Measurements from ENCODE around the gene DDX46.

DDX46 gene

DNA sequence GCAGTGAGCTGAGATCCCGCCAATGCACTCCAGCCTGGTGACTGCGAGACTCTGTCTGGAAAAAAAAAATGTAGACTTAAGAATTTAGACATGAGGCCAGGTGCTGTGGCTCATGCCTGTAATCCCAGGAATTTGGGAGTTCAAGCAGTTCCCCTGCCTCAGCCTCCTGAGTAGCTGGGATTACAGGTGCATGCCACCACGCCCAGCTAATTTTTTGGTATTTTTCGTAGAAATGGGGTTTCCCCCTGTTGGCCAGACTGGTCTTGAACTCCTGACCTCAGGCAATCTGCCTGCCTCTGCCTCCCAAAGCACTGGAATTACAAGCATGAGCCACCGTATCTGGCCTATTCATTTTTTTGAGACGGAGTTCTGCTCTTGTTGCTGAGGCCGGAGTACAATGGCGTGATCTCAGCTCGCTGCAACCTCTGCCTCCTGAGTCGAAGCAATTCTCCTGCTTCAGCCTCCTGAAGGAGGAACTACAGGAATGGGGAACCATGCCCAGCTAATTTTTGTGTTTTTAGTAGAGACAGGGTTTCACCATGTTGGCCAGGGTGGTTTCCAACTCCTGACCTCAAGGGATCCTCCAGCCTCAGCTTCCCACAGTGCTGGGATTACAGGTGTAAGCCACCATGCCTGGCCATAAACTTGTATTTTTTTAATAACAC, 14.0 kb downstream of the DDX46 start:
- no peak overlapping the region for H3K4me2 ChIP-seq (ENCODE audit: low read length)
- no peaks in the 10 kb centered on the region for H3K27me3 ChIP-seq (ENCODE audit: insufficient read depth, low read length)
- no peak overlapping the region for H2BK5ac ChIP-seq (ENCODE audit: low read depth, low read length, poor library complexity)
- no peaks in the 10 kb centered on the region for H3K79me2 ChIP-seq (ENCODE audit: control insufficient read depth, insufficient read depth, low read length, poor library complexity)
- no peak overlapping the region for H3K14ac ChIP-seq (ENCODE audit: low read length)
- no peaks in the 10 kb centered on the region for H3K9me3 ChIP-seq (ENCODE audit: insufficient read depth, low read depth, low read length)
- H3K36me3 ChIP-seq (ENCODE audit: control insufficient read depth in 1 of 2, insufficient read depth in 2 of 2, low read length in 2 of 2) = peaks cover 37 to 47% of the 10 kb centered on the region in 2 experiments
- no peak overlapping the region for H2BK120ac ChIP-seq (ENCODE audit: insufficient read depth, low read length, poor library complexity)
- no peak overlapping the region for H4K12ac ChIP-seq (ENCODE audit: low read depth, low read length)
- H3K27ac ChIP-seq (ENCODE audit: low read depth, low read length) = no peak overlapping the region
- DNase-seq = peak; percentile 94 to 95
- H4K91ac ChIP-seq (ENCODE audit: low read depth, low read length) = no peak overlapping the region
- H3K23ac ChIP-seq (ENCODE audit: low read length) = no peak overlapping the region
- no peak overlapping the region for H2AK5ac ChIP-seq (ENCODE audit: low read length)
- no peak overlapping the region for H3K9ac ChIP-seq (ENCODE audit: low read length)
- H3K4me1 ChIP-seq (ENCODE audit: control insufficient read depth in 1 of 2, insufficient read depth in 2 of 2, low read length in 2 of 2) = no peaks in the 10 kb centered on the region
- H3K18ac ChIP-seq (ENCODE audit: low read length) = no peak overlapping the region
- no peak overlapping the region for H4K8ac ChIP-seq (ENCODE audit: low read depth, low read length)
- H3K79me1 ChIP-seq (ENCODE audit: low read length) = no peaks in the 10 kb centered on the region
- no CpG with 5 or more reads among the region's 10 CpGs for WGBS (ENCODE audit: extremely low coverage, insufficient coverage, insufficient read length)
- no peak overlapping the region for H3K4me3 ChIP-seq (ENCODE audit: low read depth, low read length)
- H2BK12ac ChIP-seq (ENCODE audit: low read length) = no peak overlapping the region
- H3K4ac ChIP-seq (ENCODE audit: low read depth, low read length) = no peak overlapping the region
- no peak overlapping the region for H2AFZ ChIP-seq (ENCODE audit: insufficient read depth, low read length, poor library complexity)

DNA sequence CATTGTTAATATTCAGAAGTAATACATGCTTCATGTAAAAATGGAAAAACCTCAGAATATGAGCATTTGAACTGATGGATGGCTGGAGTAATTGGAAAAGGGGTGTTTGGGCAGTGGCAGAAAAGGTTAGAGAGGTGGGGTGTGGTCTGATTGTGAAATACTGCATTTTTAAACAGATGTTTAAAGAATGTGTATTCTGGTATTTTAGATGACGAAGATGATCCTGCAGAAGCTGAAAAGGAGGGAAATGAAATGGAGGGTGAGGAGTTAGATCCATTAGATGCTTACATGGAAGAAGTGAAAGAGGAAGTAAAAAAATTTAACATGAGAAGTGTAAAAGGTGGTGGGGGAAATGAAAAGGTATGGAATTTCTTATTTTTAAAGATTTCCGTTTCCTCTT, 18.8 kb downstream of the DDX46 start:
- peak in 1 of 2 donors; percentile 40 for DNase-seq
- Histone ChIP-seq H2BK120ac (ENCODE audit: insufficient read depth, low read length, poor library complexity) (no peak overlapping the region), H2BK12ac (ENCODE audit: low read length) (no peak overlapping the region), H3K9me3 (ENCODE audit: insufficient read depth, low read depth, low read length) (no peaks in the 10 kb centered on the region), H3K4me2 (ENCODE audit: low read length) (no peak overlapping the region), H3K79me2 (ENCODE audit: control insufficient read depth, insufficient read depth, low read length, poor library complexity) (no peaks in the 10 kb centered on the region), H3K4me3 (ENCODE audit: low read depth, low read length) (no peak overlapping the region), H3K9ac (ENCODE audit: low read length) (no peak overlapping the region), H3K79me1 (ENCODE audit: low read length) (no peaks in the 10 kb centered on the region), H2AFZ (ENCODE audit: insufficient read depth, low read length, poor library complexity) (no peak overlapping the region), H3K14ac (ENCODE audit: low read length) (no peak overlapping the region), H3K27ac (ENCODE audit: low read depth, low read length) (no peak overlapping the region), H4K12ac (ENCODE audit: low read depth, low read length) (no peak overlapping the region), H4K8ac (ENCODE audit: low read depth, low read length) (no peak overlapping the region), H3K23ac (ENCODE audit: low read length) (no peak overlapping the region), H2AK5ac (ENCODE audit: low read length) (no peak overlapping the region), H3K4ac (ENCODE audit: low read depth, low read length) (no peak overlapping the region), H4K91ac (ENCODE audit: low read depth, low read length) (no peak overlapping the region), H3K36me3 (ENCODE audit: control insufficient read depth in 1 of 2, insufficient read depth in 2 of 2, low read length in 2 of 2) (peaks cover 45 to 47% of the 10 kb centered on the region in 2 experiments), H3K4me1 (ENCODE audit: control insufficient read depth in 1 of 2, insufficient read depth in 2 of 2, low read length in 2 of 2) (no peaks in the 10 kb centered on the region), H3K18ac (ENCODE audit: low read length) (no peak overlapping the region), H2BK5ac (ENCODE audit: low read depth, low read length, poor library complexity) (no peak overlapping the region), H3K27me3 (ENCODE audit: insufficient read depth, low read length) (no peaks in the 10 kb centered on the region)
- WGBS (ENCODE audit: extremely low coverage, insufficient coverage, insufficient read length) = no CpG with 5 or more reads among the region's 2 CpGs

DNA sequence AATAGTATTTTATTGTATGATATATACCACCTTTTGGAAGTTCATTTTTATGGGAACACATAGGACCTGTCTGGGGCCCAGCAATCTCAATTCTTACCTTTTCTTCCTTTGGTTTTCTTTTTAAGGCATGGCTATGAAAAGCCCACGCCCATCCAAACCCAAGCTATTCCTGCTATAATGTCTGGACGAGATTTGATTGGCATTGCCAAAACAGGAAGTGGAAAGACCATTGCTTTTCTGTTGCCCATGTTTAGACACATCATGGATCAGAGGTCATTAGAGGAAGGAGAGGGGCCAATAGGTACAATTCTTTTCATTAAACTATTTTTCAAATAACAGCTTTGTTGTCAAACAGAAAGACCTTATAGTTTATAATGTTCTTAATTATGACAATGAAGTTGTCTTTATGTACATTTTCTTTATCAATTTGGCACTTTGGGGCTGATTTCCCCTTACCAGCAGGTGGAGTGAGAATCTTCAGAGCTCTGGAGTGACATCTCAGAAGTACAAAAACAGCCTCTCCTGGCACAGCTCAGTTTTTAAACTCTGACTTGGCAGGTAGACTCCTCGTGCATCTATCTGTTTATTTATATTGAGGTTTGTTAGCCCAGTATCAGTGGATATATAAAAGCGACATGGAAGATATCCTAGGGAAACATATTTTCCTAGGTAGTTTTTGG, 25.8 kb downstream of the DDX46 start:
- no peak overlapping the region for H2AK5ac ChIP-seq (ENCODE audit: low read length)
- no peak overlapping the region for H2BK5ac ChIP-seq (ENCODE audit: low read depth, low read length, poor library complexity)
- no peaks in the 10 kb centered on the region for H3K79me2 ChIP-seq (ENCODE audit: control insufficient read depth, insufficient read depth, low read length, poor library complexity)
- H3K4me1 ChIP-seq (ENCODE audit: control insufficient read depth in 1 of 2, insufficient read depth in 2 of 2, low read length in 2 of 2) = no peaks in the 10 kb centered on the region
- H3K36me3 ChIP-seq (ENCODE audit: control insufficient read depth in 1 of 2, insufficient read depth in 2 of 2, low read length in 2 of 2) = peaks cover 34 to 47% of the 10 kb centered on the region in 2 experiments
- no peak overlapping the region for H2AFZ ChIP-seq (ENCODE audit: insufficient read depth, low read length, poor library complexity)
- H3K23ac ChIP-seq (ENCODE audit: low read length) = no peak overlapping the region
- no peak for DNase-seq
- no peak overlapping the region for H3K4me3 ChIP-seq (ENCODE audit: low read depth, low read length)
- H3K79me1 ChIP-seq (ENCODE audit: low read length) = no peaks in the 10 kb centered on the region
- no peak overlapping the region for H3K4me2 ChIP-seq (ENCODE audit: low read length)
- no peak overlapping the region for H3K14ac ChIP-seq (ENCODE audit: low read length)
- no peak overlapping the region for H3K9ac ChIP-seq (ENCODE audit: low read length)
- H3K27ac ChIP-seq (ENCODE audit: low read depth, low read length) = no peak overlapping the region
- no peak overlapping the region for H2BK120ac ChIP-seq (ENCODE audit: insufficient read depth, low read length, poor library complexity)
- no peaks in the 10 kb centered on the region for H3K9me3 ChIP-seq (ENCODE audit: insufficient read depth, low read depth, low read length)
- H4K91ac ChIP-seq (ENCODE audit: low read depth, low read length) = no peak overlapping the region
- no CpG with 5 or more reads among the region's 4 CpGs for WGBS (ENCODE audit: extremely low coverage, insufficient coverage, insufficient read length)
- H2BK12ac ChIP-seq (ENCODE audit: low read length) = no peak overlapping the region
- no peaks in the 10 kb centered on the region for H3K27me3 ChIP-seq (ENCODE audit: insufficient read depth, low read length)
- no peak overlapping the region for H3K4ac ChIP-seq (ENCODE audit: low read depth, low read length)
- no peak overlapping the region for H4K12ac ChIP-seq (ENCODE audit: low read depth, low read length)
- H3K18ac ChIP-seq (ENCODE audit: low read length) = no peak overlapping the region
- no peak overlapping the region for H4K8ac ChIP-seq (ENCODE audit: low read depth, low read length)

GRCh38 chr5:134784946-134785620, 26.5 kb downstream of the DDX46 start:
- Histone ChIP-seq H3K14ac (ENCODE audit: low read length) (no peak overlapping the region), H2BK120ac (ENCODE audit: insufficient read depth, low read length, poor library complexity) (no peak overlapping the region), H3K36me3 (ENCODE audit: control insufficient read depth in 1 of 2, insufficient read depth in 2 of 2, low read length in 2 of 2) (peaks cover 29 to 42% of the 10 kb centered on the region in 2 experiments), H3K4me2 (ENCODE audit: low read length) (no peak overlapping the region), H3K27ac (ENCODE audit: low read depth, low read length) (no peak overlapping the region), H2BK5ac (ENCODE audit: low read depth, low read length, poor library complexity) (no peak overlapping the region), H3K9me3 (ENCODE audit: insufficient read depth, low read depth, low read length) (no peaks in the 10 kb centered on the region), H3K4me3 (ENCODE audit: low read depth, low read length) (no peak overlapping the region), H3K23ac (ENCODE audit: low read length) (no peak overlapping the region), H3K79me2 (ENCODE audit: control insufficient read depth, insufficient read depth, low read length, poor library complexity) (no peaks in the 10 kb centered on the region), H3K27me3 (ENCODE audit: insufficient read depth, low read length) (no peaks in the 10 kb centered on the region), H3K18ac (ENCODE audit: low read length) (no peak overlapping the region), H3K79me1 (ENCODE audit: low read length) (no peaks in the 10 kb centered on the region), H3K9ac (ENCODE audit: low read length) (no peak overlapping the region), H2BK12ac (ENCODE audit: low read length) (no peak overlapping the region), H2AK5ac (ENCODE audit: low read length) (no peak overlapping the region), H4K12ac (ENCODE audit: low read depth, low read length) (no peak overlapping the region), H3K4me1 (ENCODE audit: control insufficient read depth in 1 of 2, insufficient read depth in 2 of 2, low read length in 2 of 2) (no peaks in the 10 kb centered on the region), H4K8ac (ENCODE audit: low read depth, low read length) (no peak overlapping the region), H2AFZ (ENCODE audit: insufficient read depth, low read length, poor library complexity) (no peak overlapping the region), H3K4ac (ENCODE audit: low read depth, low read length) (no peak overlapping the region), H4K91ac (ENCODE audit: low read depth, low read length) (no peak overlapping the region)
- WGBS (ENCODE audit: extremely low coverage, insufficient coverage, insufficient read length) = no CpG with 5 or more reads among the region's 3 CpGs
- DNase-seq = no peak

All from trophoblast cell (in vitro differentiated cells and primary cell).